Retina (tissue), 1 donor: ENCODE data around the gene CYBA.
A peak's percentile ranks its signal among the peaks of the same experiment; 100 is the strongest.

ENCODE experiments used
- DNase-seq: peaks from one replicate; pipeline ENCODE4 v3.0.0-alpha.2; 2016

CYBA gene

DNA sequence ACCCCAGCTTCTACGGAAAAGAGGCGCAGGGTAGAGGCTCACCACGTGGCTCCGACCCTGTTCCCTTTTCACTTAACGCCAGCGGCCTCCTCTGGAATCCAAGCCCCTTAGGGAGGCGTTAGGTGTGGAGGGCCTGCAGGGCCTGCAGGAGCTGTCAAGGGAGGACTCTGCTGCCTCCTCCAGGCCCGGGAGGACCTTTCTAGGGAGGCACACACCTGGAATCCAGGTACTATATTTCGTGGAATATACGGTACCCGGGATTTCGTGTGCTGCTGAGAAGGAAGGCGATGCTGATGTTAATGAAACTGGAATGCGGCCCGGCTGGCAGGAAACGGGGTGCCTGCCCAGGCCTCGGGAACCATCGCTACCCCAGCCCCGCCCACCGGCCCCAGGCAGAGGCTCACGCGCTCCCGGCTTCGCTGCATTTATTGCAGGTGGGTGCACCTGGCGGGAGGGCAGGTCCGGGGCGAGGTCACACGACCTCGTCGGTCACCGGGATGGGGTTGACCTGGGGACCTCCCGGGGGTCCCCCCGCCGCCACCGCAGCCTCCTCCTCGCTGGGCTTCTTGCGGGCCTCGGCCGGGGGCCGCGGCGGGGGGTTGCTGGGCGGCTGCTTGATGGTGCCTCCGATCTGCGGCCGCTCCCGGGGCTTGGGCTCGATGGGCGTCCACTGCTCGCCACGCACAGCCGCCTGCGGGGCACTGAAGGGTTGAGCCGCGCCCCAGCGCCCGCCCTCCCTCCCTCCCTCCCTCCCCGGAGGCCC lies 7.8 kb downstream of the CYBA start:
- DNase-seq = no peak

DNA sequence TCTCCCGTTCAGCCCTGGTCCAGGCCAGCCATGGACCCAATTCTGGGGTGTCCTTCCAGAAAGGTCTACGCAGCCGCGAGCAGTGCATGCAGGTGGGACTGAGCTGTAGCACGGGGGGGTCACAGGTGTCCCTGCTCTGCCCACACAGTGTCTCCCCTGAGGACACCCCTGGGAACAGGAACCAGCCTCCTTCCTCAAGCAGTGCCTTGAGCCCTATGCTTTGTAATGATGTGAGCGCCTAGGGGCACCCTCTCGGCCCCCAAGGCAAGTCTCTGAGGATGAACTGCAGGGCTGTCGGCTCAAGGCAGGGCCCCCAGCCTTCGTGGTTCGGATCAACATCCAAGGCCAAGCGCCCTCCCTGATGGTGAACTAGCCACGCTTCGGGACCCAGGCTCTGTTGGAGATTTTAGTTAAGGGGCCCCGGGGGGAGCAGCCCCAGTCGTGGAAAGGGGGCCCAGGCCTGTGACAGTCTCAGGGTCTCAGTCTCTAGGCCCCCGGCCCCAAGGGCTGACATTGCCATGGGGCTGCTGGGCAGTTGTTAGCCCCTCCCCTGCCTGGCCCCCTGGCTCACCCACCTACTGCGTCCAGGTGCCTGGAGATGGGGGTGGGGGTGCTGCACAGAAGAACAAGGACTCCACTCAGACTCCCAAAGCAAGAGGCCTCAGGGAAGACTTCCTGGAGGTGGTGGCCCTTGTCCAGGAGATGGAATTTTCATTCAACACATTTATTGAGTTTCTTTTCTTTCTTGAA lies 10.2 kb downstream of the CYBA start:
- no peak for DNase-seq

DNA sequence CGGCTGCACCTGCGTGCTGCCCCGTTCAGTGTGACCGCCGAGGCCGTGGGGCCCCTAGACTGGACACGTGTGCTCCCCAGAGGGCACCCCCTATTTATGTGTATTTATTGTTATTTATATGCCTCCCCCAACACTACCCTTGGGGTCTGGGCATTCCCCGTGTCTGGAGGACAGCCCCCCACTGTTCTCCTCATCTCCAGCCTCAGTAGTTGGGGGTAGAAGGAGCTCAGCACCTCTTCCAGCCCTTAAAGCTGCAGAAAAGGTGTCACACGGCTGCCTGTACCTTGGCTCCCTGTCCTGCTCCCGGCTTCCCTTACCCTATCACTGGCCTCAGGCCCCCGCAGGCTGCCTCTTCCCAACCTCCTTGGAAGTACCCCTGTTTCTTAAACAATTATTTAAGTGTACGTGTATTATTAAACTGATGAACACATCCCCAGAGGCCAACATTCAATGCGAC lies 10.8 kb downstream of the CYBA start:
- no peak for DNase-seq

DNA sequence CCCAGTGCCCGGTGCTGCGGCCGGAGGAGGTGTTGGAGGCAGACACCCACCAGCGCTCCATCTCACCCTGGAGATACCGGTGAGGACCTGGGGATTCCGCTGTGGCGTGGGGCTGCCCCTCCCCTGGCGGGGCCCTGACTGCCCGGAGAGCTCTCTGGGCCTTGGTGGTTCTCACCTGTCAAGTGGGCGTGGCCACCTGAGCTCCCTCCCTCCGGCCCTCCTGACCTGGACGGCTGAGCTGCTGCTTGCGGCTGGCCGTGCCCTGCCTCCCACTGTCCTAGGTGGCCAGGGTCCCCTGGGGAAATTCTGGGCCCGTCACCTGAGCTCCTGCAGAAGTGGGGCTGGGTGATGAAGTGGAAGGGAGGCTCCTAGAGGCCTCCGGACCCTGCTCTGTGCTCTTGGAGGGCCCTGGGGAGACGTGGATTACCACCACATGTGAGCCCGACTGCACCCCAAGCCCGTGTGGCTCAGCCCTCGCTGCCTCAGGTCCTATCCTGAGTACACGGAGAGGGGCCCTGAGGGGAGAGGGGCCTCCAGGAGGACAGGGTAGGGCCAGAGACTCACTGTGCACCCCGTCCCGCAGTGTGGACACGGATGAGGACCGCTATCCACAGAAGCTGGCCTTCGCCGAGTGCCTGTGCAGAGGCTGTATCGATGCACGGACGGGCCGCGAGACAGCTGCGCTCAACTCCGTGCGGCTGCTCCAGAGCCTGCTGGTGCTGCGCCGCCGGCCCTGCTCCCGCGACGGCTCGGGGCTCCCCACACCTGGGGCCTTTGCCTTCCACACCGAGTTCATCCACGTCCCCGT lies 11.4 kb downstream of the CYBA start:
- peak; percentile 51 for DNase-seq

DNA sequence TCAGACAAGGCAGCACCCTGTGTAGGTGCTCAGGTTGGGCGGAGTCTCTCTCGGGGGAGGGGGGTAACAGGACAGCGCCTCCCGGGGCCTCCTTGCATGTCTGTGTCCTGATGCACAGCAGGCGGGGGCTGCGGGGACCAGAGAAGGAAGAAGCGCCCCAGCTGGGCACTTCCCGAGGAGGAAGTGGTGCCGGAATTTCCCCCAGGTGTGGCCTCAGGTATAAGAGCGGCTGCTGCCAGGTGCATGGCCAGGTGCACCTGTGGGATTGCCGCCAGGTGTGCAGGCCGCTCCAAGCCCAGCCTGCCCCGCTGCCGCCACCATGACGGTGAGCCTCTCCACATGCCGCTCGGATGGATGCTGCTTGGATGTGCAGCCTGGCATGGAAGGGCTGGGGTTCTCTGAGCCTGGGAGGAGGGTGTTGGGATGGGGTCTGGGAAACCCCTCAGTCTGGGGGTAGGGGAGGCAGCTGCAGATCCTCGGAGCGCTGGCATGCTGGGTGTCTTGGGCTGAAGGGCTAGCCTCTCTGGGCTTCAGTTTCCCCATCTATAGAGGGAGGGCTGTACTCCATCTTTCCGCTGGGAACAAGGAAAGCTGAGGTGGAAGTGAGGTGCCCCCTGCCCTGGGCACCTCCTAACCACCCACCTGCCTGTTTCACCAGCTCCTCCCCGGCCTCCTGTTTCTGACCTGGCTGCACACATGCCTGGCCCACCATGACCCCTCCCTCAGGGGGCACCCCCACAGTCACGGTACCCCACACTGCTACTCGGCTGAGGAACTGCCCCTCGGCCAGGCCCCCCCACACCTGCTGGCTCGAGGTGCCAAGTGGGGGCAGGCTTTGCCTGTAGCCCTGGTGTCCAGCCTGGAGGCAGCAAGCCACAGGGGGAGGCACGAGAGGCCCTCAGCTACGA lies 12.3 kb downstream of the CYBA start, which contains the start of gene IL17C:
Gene IL17C, plus strand, starts transcription at position 250 of the 908 bp plus-strand sequence. Its CDS starts 70 bp downstream, at position 320.
- no peak for DNase-seq

DNA sequence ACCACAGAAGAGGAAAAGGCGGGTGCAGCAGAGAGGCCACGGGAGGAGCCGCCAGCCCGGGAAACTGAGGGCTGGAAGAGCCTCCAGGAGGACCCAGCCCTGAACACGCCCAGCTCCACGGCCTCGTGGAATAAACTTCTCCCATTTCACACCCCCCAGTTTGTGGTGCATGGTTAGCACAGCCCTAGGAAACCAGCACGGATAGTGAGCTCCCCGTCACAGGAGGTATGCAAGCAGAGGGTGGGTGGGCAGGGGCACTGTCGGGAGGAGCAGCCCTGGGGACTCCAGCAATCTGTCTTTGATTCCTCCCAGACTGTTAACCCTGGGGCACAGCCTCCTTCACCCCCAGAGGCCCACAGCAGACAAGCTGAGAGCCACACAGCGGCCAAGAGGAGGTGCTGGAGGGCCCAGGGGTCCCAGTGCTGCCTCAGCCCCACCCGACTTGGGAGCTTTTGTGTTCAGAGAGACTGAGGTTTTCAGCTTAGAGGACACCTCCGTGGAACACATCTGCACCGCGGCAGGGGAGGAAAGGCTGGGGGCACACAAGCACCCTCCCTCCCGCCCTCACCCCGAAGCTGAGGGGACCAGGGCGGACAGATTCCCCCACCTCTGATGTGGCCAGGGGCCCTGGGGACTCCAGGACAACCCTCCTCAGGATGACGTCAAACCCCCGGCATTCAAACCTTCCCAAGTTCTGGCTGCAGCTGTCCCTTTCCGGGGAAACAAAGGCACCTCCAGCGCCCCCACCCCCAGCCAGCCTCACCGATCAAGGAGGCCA lies 14.2 kb downstream of the CYBA start:
- no peak for DNase-seq

DNA sequence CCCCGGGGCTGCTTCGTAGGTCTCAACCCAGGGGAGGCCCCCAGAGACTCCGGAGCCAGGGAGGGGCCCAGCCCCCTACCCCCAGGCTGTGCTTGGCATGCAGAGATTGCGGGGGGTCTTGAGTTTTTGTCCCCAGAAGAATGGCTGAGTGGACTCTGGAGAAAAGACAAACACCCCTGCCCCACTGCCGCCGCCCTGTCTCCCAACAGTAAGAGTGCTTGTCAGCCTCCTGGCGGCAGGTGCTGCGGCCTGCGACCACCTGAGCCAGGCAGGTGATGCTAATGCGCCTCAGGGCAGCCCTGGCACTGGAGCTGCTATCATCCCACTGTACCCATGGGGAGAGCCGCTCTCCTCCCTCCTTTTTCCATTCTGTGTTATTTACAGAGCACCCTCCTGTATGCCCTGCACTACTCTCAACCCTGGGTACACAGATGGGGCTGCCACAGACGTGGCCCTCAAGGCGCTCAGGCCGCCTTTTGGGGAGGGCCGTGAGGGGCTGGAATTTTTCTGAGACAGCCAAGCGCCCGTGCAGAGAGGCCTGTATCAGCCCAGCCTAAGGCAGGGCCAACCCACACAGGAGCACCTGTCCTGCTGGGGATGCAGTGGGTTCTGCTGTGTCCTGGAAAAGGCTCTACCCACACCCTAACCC lies 15.1 kb downstream of the CYBA start:
- no peak for DNase-seq

DNA sequence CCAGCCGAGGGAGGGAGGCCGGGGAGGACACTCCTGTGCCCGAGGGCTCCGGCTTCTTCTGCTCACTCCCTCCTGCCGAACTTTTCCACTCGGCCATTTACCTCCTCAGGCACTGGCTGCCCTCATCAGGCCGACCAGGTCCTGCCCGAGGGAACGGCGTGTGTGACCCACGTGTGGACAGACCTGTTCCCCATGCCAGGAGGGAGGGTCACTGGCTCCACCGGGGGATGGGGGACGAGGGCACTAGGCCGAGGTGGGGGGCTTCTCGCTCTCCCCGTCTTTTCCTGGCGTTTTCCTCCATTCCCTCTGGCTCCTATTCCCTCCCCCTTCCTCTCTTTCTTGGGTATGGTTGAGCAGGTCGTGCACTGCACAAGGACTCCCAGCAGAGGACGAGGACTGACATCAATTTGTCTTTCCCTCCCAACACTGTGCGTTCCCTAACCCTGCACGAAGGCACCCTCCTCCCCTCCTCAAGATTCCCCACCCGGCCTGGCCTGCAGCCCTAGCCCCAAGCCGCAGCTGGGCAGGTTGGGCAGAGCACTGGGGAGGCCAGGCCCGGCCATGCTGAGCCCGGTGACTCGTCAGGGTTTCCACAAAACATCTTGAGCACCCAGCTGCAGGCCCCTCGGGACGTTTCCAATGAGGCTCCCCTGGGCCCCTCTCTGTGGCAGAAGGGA lies 15.7 kb downstream of the CYBA start:
- DNase-seq = no peak

DNA sequence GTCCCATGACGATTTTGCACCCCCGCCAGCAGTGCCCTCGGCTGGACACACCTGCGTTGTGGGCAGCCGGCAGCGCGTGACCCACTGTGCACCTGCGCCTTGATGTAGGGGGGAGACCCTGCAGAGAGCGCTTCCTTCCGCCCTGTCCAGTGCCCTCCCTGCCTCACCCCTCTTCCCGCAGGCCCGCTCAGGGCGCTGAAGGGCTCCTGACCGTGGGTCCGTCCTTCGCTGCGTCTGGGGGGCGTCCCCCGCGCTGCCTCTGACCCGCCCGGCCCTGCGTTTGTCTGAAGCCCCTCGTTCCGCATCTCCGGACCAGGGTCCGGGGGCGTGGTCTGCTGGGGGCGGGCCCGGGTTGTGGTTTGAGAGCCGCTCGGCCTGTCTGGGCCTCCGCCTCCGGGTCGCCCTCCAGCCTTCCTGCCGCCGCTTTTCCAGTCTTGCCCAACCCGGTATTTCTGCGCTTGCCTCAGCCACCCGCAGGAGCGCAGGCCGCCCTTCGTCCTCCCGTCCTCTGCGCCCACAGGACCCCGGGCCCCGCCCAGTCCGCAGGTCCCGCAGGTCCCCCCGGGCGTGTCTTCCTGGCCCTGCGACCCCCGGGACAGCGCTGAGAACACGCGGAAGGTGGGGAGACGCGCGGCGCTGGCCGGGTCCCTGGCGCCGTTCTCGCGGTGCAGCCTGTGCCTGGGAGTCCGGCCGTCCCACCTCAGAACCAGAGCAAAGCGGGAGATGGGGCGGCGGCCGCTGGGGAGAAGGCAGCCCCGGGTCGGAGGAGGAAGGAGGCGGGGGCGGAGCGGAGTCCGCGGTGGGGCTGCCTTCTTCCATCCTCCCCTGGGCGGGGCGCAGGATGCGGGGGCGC lies 16.5 kb downstream of the CYBA start:
- peak; percentile 47 for DNase-seq

DNA sequence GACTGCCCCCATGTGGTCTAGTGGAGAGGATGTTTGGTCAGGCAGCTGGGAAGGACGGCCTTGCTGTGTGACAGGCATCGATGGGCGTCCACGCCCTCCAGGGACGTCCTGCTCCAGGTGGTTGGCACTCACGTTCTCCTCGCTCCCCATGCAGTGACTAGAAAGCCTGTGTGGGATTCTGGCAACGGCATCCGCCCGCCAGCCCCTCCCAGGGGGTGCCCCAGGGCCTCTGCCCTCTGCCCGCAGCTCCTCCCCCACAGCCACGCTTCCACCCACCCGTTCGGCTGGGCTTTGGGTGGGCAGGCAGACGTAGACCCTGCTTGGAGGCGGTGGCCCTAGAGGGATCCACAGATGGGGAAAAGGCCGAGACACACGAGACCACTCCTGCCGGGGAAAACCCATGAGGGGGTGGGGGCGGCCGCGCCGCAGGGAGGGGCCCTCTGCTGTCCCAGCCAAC lies 17.1 kb downstream of the CYBA start:
- peak; percentile 37 for DNase-seq

DNA sequence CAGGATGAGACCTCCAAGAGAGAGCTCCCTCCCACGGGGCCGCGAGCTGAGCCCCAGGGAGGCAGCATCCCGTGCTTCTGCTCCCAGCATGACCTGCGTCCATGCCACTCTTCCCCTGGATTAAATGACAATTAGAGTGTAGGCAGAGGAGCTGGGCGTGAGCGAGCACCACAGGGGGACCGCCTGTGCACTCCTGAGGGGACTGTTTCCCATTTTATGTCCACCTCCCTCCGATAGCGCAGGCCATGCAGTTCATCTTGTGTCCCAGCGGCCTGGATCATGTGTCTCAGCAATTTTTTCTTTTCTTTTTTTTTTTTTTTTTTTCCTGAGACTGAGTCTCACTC lies 18.3 kb downstream of the CYBA start:
- no peak for DNase-seq

DNA sequence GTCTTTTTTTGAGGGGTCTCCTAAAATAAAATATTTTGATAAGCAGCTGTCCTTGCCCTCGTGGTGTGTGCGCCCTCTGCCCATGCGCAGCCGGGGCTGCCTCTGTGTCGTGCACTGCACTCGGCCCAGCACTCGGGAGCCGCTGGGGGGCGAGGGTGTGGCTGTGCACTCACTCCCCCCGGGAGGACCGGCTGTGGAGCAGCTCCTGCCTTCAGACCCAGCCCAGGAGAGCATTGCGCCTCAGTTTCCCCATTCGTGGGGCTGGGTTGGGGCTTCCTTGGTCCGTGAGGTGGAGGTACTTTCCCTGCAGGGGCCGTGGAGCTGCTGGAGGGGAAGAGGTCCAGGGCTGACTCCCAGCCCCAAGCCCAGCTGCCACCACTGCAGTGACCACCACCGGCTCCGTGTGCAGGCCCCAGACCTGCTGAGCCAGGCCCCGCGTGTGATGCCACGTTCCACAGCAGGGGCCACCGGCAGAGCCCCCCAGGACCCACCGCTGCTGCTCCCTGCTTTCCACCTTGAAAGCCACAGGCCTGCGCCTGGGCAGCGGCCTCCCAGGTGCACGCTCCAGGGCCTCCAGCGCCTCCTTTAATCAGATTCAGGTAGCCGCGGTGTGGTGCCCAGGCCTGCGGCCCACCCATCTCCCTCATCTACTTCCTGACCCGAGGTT lies 18.8 kb downstream of the CYBA start:
- DNase-seq = no peak

DNA sequence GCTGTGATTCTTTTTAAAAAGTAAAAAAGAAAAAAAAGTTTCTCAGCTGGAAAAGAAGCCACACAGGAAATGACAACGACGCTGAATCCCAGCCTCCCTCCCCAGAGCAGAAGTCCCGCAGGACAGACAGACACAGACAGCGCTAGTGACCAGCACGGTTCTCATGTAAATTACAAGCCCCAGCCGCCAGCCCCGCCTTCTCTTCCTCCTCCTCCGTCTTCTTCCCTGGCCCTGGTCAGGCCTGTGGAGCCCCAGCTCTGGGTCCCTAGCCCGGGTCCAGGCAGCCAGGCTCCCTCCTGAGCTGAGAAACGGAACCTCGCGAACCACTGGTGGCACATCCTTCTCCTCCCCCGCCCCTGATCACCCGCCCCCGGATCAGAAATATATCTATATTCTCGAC lies 19.5 kb downstream of the CYBA start:
- no peak for DNase-seq

DNA sequence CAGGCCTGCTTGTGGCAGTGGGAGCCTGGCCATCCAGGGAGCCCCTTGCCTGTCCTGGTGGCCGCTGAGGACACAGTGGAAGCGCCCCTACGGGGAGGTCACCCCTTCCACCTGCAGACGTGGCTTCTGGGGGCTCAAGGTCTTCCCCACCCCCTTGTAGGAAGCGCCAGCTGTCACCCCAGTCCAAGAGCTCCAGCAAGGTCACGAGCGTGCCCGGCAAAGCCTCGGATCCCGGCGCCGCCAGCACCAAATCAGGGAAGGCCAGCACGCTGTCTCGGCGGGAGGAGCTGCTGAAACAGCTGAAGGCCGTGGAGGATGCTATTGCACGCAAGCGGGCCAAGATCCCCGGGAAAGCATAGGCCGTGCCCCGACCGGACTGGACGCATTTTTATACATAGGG lies 19.9 kb downstream of the CYBA start:
- DNase-seq = no peak

DNA sequence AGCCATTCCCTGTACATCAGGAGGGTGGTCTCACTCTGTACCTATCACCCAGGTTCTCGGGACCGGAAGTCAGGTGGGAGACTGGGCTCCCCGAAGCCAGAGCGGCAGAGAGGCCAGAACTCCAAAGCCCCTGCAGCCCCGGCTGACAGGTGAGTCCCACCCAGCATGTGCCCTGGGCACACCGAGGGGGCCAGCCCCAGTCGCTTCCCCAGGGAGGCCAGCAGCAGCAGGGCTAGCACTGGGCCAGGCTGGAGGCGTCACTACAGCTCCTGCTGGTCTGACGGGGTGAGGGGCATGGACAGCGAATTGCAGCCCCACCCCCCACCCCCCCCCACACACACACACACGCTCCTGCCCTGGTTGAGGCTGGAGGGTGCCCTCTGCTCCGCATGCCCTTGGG lies 20.4 kb downstream of the CYBA start:
- no peak for DNase-seq

DNA sequence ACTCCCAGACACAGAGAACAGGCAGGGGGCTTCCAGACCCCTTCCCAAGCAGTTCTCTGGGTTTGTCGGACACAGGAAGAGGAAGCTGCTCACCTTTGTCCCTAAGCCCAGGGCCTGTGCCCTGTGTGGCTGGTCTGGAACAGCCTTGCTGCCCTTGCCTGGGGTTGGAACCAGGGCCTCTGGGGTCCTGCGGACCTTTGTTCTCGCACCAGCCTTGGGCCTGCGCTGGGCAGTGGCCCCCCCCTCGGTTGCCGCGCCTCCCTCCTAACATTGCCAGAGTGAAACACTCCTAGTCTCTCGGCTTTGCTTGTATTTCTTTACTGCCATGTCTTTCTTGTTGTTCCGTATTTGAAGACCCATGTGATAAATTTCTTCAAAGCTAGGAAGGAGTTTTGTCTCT lies 21.0 kb downstream of the CYBA start:
- no peak for DNase-seq

DNA sequence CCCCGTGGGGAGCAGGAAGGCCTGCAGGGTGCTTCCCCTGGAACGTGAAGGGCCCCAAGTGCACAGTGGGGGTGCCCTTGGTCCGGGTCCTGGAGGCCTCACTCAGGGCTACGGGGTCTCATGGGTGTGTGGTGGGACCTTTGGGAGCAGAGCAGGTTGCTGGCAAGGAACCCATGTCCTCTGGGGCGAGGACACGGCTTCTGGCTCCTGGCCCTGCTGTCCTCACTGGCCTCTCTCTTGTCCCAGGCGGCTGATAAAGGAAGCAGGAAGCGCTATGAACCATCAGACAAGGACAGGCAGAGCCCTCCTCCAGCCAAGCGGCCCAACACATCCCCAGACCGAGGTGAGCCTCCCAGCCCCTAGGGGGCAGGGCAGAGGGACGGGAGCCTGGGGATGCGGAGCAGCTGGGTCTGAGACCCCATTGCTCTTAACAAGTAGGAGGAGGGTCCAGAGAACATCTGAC lies 22.3 kb downstream of the CYBA start:
- no peak for DNase-seq

DNA sequence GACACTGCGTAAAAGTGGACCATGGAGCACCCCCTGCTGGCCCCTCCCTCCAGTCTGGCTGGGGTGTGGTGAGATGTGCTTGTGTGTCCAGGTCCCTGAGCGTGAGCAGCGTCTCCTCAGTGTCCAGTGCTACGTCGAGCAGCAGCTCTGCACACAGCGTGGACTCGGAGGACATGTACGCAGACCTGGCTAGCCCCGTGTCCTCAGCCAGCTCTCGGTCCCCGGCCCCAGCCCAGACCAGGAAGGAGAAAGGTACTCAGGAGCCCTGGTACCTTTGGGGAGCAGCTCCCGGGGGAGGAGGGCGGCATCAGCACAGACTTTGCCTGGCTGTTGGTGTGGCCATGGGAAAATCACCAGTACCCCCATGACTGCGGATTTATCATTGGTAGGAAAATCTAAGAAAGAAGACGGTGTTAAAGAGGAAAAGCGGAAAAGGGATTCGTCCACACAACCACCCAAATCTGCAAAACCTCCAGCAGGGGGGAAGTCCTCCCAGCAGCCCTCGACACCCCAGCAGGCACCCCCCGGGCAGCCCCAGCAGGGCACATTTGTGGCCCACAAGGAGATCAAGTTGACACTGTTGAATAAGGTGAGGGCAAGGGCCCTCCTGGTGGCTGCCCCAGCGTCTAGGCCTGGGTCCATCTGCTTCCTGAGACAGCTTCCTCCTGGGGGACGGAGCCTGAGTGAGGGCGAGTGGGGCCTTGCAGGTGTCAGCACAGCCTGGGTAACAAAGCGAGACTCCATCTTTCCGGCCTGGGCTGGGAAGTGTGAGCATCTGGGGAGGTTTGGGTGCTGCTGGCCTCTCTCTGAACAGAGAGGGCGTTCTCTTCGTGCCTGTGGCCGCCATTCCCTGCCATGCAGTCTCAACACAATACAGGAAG lies 23.1 kb downstream of the CYBA start:
- DNase-seq = no peak
